Esophagus muscularis mucosa (tissue), 4 donors: ENCODE measurements around the gene DIAPH1. TPM values are rescaled to one million over a fixed set of nuclear protein-coding genes. Genes with fewer than 3 reads are reported as not detected.
A peak's percentile ranks its signal among the peaks of the same experiment; 100 is the strongest.

ENCODE experiments used
- DNase-seq: peaks from one replicate; pipeline ENCODE4 v3.0.0-alpha.2; 2017; ENCODE audit errors: extremely low spot score
- H3K27ac ChIP-seq, 4 donors: fragments of 200-600 bp; sonication (generic); replicated peaks in 1 of 4; 1 replicate in 3 of 4; 2 replicates in 1 of 4; pipeline ENCODE4 v1.5.1; 2016 to 2019; ENCODE audit warnings: mild to moderate bottlenecking in 1 of 4
- H3K27me3 ChIP-seq, 4 donors: fragments of 200-600 bp; sonication (generic); one replicate each; pipeline versions ENCODE4 v1.5.1 to v1.6.0; 2016 to 2019
- H3K36me3 ChIP-seq, 4 donors: fragments of 200-600 bp; sonication (generic); one replicate each; pipeline ENCODE4 v1.5.1; 2016 to 2019
- H3K4me1 ChIP-seq, 4 donors: fragments of 200-600 bp; sonication (generic); one replicate each; pipeline ENCODE4 v1.5.1; 2016 to 2019
- H3K4me3 ChIP-seq, 4 donors: fragments of 200-600 bp; sonication (generic); 1 replicate in 2 of 4; 2 replicates in 2 of 4; pipeline ENCODE4 v1.5.1; 2016 to 2019; ENCODE audit warnings: mild to moderate bottlenecking in 4 of 4, moderate library complexity in 1 of 4
- H3K9me3 ChIP-seq, 4 donors: fragments of 200-600 bp; sonication (generic); 1 replicate in 3 of 4; 2 replicates in 1 of 4; pipeline ENCODE4 v1.5.1; 2016 to 2019
- CTCF ChIP-seq, 3 experiments: fragments of 200-600 bp in 2 of 3; fragments of 450-650 bp in 1 of 3; sonication (generic) in 2 of 3; IDR thresholded peaks; one replicate each; pipeline ENCODE4 v1.5.1; 2017 to 2019; ENCODE audit warnings: antibody characterized with exemption in 3 of 3, mild to moderate bottlenecking in 2 of 3, moderate library complexity in 1 of 3
- EP300 ChIP-seq: sonication (generic); formaldehyde crosslinking; IDR thresholded peaks from one replicate; pipeline ENCODE4 v1.6.1; 2017; ENCODE audit warnings: antibody characterized with exemption
- POLR2A ChIP-seq: fragments of 450-650 bp; IDR thresholded peaks from one replicate; pipeline ENCODE4 v1.6.1; 2017; ENCODE audit warnings: antibody characterized with exemption, moderate library complexity, mild to moderate bottlenecking, low read depth
- POLR2AphosphoS5 ChIP-seq, 2 donors: sonication (generic); formaldehyde crosslinking; IDR thresholded peaks; one replicate each; pipeline ENCODE4 v1.6.1; 2017; ENCODE audit warnings: antibody characterized with exemption in 2 of 2
- WGBS: methylation state at CpG from one replicate; pipeline ENCODE4 v1.1.5; 2018; 5-methylcytosine and 5-hydroxymethylcytosine counted together
- intact Hi-C: fragments of 100-400 bp; cut with DNase I; formaldehyde crosslinking; loops from one replicate; pipeline ENCODE4 v1.15.1; 2023
- total RNA-seq, 4 donors: library from RNA; depleted of rRNA; stranded (reverse); fragments of >200 nt; gene quantifications; one replicate each; pipeline versions ENCODE4 v1.1.0 to v1.2.1, GENCODE V29; 2016

The DIAPH1 gene
- total RNA-seq, 4 donors from 2014 or later, result 34.1 to 53.0 (median 45.9) TPM

GRCh38 chr5:141598391-141599345, 20.1 kb downstream of the DIAPH1 start:
- DNase-seq, result no peak
- no peaks in the 10 kb centered on the region for H3K9me3 ChIP-seq
- peak overlapping the region in 1 of 4 donors; percentile 10 for H3K27ac ChIP-seq
- intact Hi-C loops, result no loop called here
- peaks cover 0 to 12% (median 6%) of the 10 kb centered on the region in 4 donors for H3K36me3 ChIP-seq
- TF ChIP-seq EP300 (no peak), POLR2AphosphoS5 (IDR thresholded peaks at IDR 0.05) (no peak)
- H3K4me1 ChIP-seq, result peaks cover 2 to 41% (median 10%) of the 10 kb centered on the region in 4 donors
- 59% methylated on average over 3 of the region's 3 CpGs for WGBS
- H3K4me3 ChIP-seq, result no peak overlapping the region
- no peaks in the 10 kb centered on the region for H3K27me3 ChIP-seq

GRCh38 chr5:141597814-141598213, 21.0 kb downstream of the DIAPH1 start:
- Histone ChIP-seq H3K9me3 (no peaks in the 10 kb centered on the region), H3K27ac (no peak overlapping the region), H3K27me3 (no peaks in the 10 kb centered on the region), H3K4me1 (peaks cover 0 to 36% (median 5%) of the 10 kb centered on the region in 4 donors), H3K36me3 (peaks cover 0 to 16% (median 6%) of the 10 kb centered on the region in 4 donors), H3K4me3 (no peak overlapping the region)
- TF ChIP-seq EP300 (no peak), POLR2AphosphoS5 (IDR thresholded peaks at IDR 0.05) (no peak), POLR2A (no peak), CTCF (IDR thresholded peaks at IDR 0.05) (no peak)
- DNase-seq, result no peak
- intact Hi-C loops, result no loop called here
- WGBS, result 91% methylated on average over 2 of the region's 2 CpGs

GRCh38 chr5:141597394-141597793, 21.4 kb downstream of the DIAPH1 start:
- Histone ChIP-seq H3K27ac (no peak overlapping the region), H3K27me3 (no peaks in the 10 kb centered on the region), H3K36me3 (peaks cover 0 to 16% (median 6%) of the 10 kb centered on the region in 4 donors), H3K9me3 (no peaks in the 10 kb centered on the region), H3K4me3 (no peak overlapping the region), H3K4me1 (peaks cover 0 to 36% (median 7%) of the 10 kb centered on the region in 4 donors)
- 73% methylated on average over 2 of the region's 2 CpGs for WGBS
- intact Hi-C loops, result no loop called here
- no peak for TF ChIP-seq POLR2AphosphoS5 (IDR thresholded peaks at IDR 0.05)
- TF ChIP-seq EP300, result no peak
- no peak for TF ChIP-seq POLR2A
- no peak for TF ChIP-seq CTCF (IDR thresholded peaks at IDR 0.05)
- no peak for DNase-seq

GRCh38 chr5:141596867-141597266, 21.9 kb downstream of the DIAPH1 start:
- Histone ChIP-seq H3K9me3 (no peaks in the 10 kb centered on the region), H3K4me1 (peaks cover 0 to 36% (median 10%) of the 10 kb centered on the region in 4 donors), H3K27me3 (no peaks in the 10 kb centered on the region), H3K4me3 (no peak overlapping the region), H3K27ac (no peak overlapping the region), H3K36me3 (peaks cover 0 to 16% (median 6%) of the 10 kb centered on the region in 4 donors)
- intact Hi-C loops, result no loop called here
- DNase-seq, result no peak
- TF ChIP-seq POLR2AphosphoS5 (IDR thresholded peaks at IDR 0.05) (no peak), EP300 (no peak), POLR2A (no peak), CTCF (IDR thresholded peaks at IDR 0.05) (no peak)
- 95% methylated on average over 1 of the region's 1 CpG for WGBS

GRCh38 chr5:141590127-141590526, 28.7 kb downstream of the DIAPH1 start:
- intact Hi-C loops, result no loop called here
- Histone ChIP-seq H3K27ac (no peak overlapping the region), H3K4me3 (no peak overlapping the region), H3K4me1 (peaks cover 0 to 11% (median 0%) of the 10 kb centered on the region in 4 donors), H3K36me3 (peaks cover 1 to 42% (median 25%) of the 10 kb centered on the region in 4 donors), H3K27me3 (no peaks in the 10 kb centered on the region), H3K9me3 (no peaks in the 10 kb centered on the region)
- no peak for DNase-seq
- TF ChIP-seq EP300 (no peak), POLR2AphosphoS5 (IDR thresholded peaks at IDR 0.05) (no peak), POLR2A (no peak), CTCF (IDR thresholded peaks at IDR 0.05) (no peak)
- 71% methylated on average over 2 of the region's 2 CpGs for WGBS
